Mesenchymal stem cell (in vitro differentiated cells and primary cell): ENCODE data around the gene NDUFS1.
"Not testable (repeated sequence)": the region's sequence is repeated elsewhere in the genome, so short reads cannot be mapped to it uniquely, and the experiment has no call there.

Source experiments
- DNase-seq: peaks from one replicate; pipeline ENCODE4 v3.0.0-alpha.2; 2013
- H2AFZ ChIP-seq: one replicate; pipeline ENCODE4 v1.6.1; 2013; ENCODE audit warnings: low read depth, mild to moderate bottlenecking, control low read depth, inconsistent platforms, low read length, moderate library complexity
- H2AK5ac ChIP-seq: 2 replicates; pipeline ENCODE4 v1.6.1; 2013; ENCODE audit warnings: low read length, moderate library complexity, mild to moderate bottlenecking, inconsistent platforms; ENCODE audit not compliant: severe bottlenecking
- H2BK120ac ChIP-seq: one replicate; pipeline ENCODE4 v1.6.1; 2013; ENCODE audit warnings: low read depth, mild to moderate bottlenecking, inconsistent platforms, low read length, moderate library complexity
- H2BK12ac ChIP-seq, 2 experiments: one replicate each; pipeline ENCODE4 v1.6.1; 2013; ENCODE audit warnings: inconsistent platforms in 2 of 2, low read length in 2 of 2, mild to moderate bottlenecking in 2 of 2, moderate library complexity in 2 of 2, control low read depth in 1 of 2
- H2BK15ac ChIP-seq: one replicate; pipeline ENCODE4 v1.6.1; 2013; ENCODE audit warnings: mild to moderate bottlenecking, low read depth, inconsistent platforms; ENCODE audit not compliant: poor library complexity, severe bottlenecking
- H2BK5ac ChIP-seq: 2 replicates; pipeline ENCODE4 v1.6.1; 2013; ENCODE audit warnings: low read depth, mild to moderate bottlenecking, low read length, control low read depth, inconsistent platforms; ENCODE audit not compliant: poor library complexity, severe bottlenecking
- H3K14ac ChIP-seq, 2 experiments: one replicate each; pipeline ENCODE4 v1.6.1; 2013; ENCODE audit warnings: inconsistent platforms in 2 of 2, low read length in 2 of 2, control low read depth in 1 of 2, mild to moderate bottlenecking in 1 of 2, moderate library complexity in 1 of 2
- H3K18ac ChIP-seq, 2 experiments: one replicate each; pipeline ENCODE4 v1.6.1; 2013; ENCODE audit warnings: inconsistent platforms in 2 of 2, low read length in 2 of 2, control low read depth in 1 of 2, low read depth in 1 of 2, mild to moderate bottlenecking in 1 of 2
- H3K23ac ChIP-seq, 2 experiments: one replicate each; pipeline ENCODE4 v1.6.1; 2013; ENCODE audit warnings: inconsistent platforms in 2 of 2, low read length in 2 of 2, mild to moderate bottlenecking in 2 of 2, moderate library complexity in 2 of 2, control low read depth in 1 of 2
- H3K27ac ChIP-seq: 2 replicates; pipeline ENCODE4 v1.5.1; 2013; ENCODE audit warnings: mild to moderate bottlenecking, moderate library complexity, low read length, control low read depth, inconsistent platforms; ENCODE audit not compliant: poor library complexity, severe bottlenecking
- H3K27me3 ChIP-seq, 2 experiments: 2 replicates each; pipeline versions ENCODE4 v1.6.1 to v1.7.0; 2013; ENCODE audit warnings: low read length in 2 of 2, mild to moderate bottlenecking in 2 of 2, moderate library complexity in 2 of 2, control low read depth in 1 of 2, inconsistent platforms in 1 of 2; ENCODE audit not compliant: control insufficient read depth in 1 of 2, insufficient read depth in 1 of 2
- H3K36me3 ChIP-seq, 2 experiments: 2 replicates each; pipeline versions ENCODE4 v1.6.1 to v1.7.0; 2013; ENCODE audit warnings: low read length in 2 of 2, control low read depth in 1 of 2, inconsistent platforms in 1 of 2, low read depth in 1 of 2, mild to moderate bottlenecking in 1 of 2; ENCODE audit not compliant: insufficient read depth in 2 of 2, control insufficient read depth in 1 of 2
- H3K4ac ChIP-seq, 2 experiments: one replicate each; pipeline ENCODE4 v1.6.1; 2013; ENCODE audit warnings: inconsistent platforms in 2 of 2, low read length in 2 of 2, mild to moderate bottlenecking in 2 of 2, moderate library complexity in 2 of 2, control low read depth in 1 of 2, low read depth in 1 of 2
- H3K4me1 ChIP-seq: 2 replicates; pipeline ENCODE4 v1.6.1; 2013; ENCODE audit warnings: low read depth, low read length, control low read depth; ENCODE audit not compliant: control insufficient read depth, insufficient read depth
- H3K4me2 ChIP-seq: 2 replicates; pipeline ENCODE4 v1.6.1; 2013; ENCODE audit warnings: low read length, mild to moderate bottlenecking, inconsistent platforms; ENCODE audit not compliant: poor library complexity, severe bottlenecking
- H3K4me3 ChIP-seq, 2 experiments: 2 replicates each; pipeline versions ENCODE4 v1.5.1 to v1.7.0; 2013; ENCODE audit warnings: low read length in 2 of 2, mild to moderate bottlenecking in 2 of 2, control low read depth in 1 of 2, low read depth in 1 of 2; ENCODE audit not compliant: insufficient read depth in 1 of 2
- H3K79me1 ChIP-seq: replicated peaks from 2 replicates; pipeline ENCODE4 v1.6.1; 2013; ENCODE audit warnings: mild to moderate bottlenecking, control low read depth, low read length, inconsistent platforms; ENCODE audit not compliant: poor library complexity, severe bottlenecking
- H3K9ac ChIP-seq: 2 replicates; pipeline ENCODE4 v1.7.0; 2013; ENCODE audit warnings: mild to moderate bottlenecking, low read length, moderate library complexity
- H3K9me3 ChIP-seq: 2 replicates; pipeline ENCODE4 v1.7.0; 2013; ENCODE audit warnings: mild to moderate bottlenecking, low read length; ENCODE audit not compliant: control insufficient read depth
- H4K8ac ChIP-seq: one replicate; pipeline ENCODE4 v1.6.1; 2013; ENCODE audit warnings: inconsistent platforms, mild to moderate bottlenecking, low read length, moderate library complexity
- H4K91ac ChIP-seq: one replicate; pipeline ENCODE4 v1.6.1; 2013; ENCODE audit warnings: mild to moderate bottlenecking, low read length, inconsistent platforms
- WGBS: methylation state at CpG from one replicate; pipeline ENCODE4 v1.1.7; 2013; ENCODE audit warnings: mixed read lengths; 5-methylcytosine and 5-hydroxymethylcytosine counted together

The NDUFS1 gene

GRCh38 chr2:206143451-206143850 lies 15.8 kb downstream of the NDUFS1 start:
- DNase-seq: no peak
- H3K9ac ChIP-seq: no peak overlapping the region
- H3K18ac ChIP-seq: no peak overlapping the region
- no peaks in the 10 kb centered on the region for H3K9me3 ChIP-seq
- 100% methylated on average over 3 of the region's 4 CpGs for WGBS
- H3K4me1 ChIP-seq: no peaks in the 10 kb centered on the region
- H3K23ac ChIP-seq: no peak overlapping the region
- H2AFZ ChIP-seq: no peak overlapping the region
- no peak overlapping the region for H3K14ac ChIP-seq
- no peak overlapping the region for H4K8ac ChIP-seq
- peaks cover 47 to 94% of the 10 kb centered on the region in 2 experiments for H3K36me3 ChIP-seq
- no peak overlapping the region for H3K4ac ChIP-seq
- H3K4me3 ChIP-seq: no peak overlapping the region
- no peak overlapping the region for H2BK15ac ChIP-seq
- no peak overlapping the region for H3K27ac ChIP-seq
- H2BK120ac ChIP-seq: no peak overlapping the region
- H3K79me1 ChIP-seq: peaks cover 21% of the 10 kb centered on the region
- H4K91ac ChIP-seq: no peak overlapping the region
- H2AK5ac ChIP-seq: no peak overlapping the region
- H3K4me2 ChIP-seq: no peak overlapping the region
- H2BK5ac ChIP-seq: no peak overlapping the region
- H3K27me3 ChIP-seq: no peaks in the 10 kb centered on the region
- H2BK12ac ChIP-seq: no peak overlapping the region

DNA sequence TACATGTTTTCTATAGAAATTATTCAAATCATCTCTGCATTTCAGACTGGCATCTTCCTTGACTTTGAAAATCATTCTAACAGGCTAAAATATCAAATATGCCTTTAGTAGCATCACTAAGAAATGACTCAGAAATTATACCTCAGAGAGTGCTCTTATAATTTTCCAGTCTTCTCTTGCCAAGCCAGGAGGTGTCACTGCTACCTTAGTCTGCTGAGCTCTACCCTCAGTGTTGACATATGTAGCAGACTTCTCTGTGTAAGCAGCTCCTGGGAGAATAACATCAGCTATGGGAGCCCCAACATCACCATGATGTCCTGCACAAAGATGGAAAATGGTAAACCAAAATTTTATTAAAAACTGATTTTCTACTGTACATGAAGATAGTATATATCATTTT lies 31.6 kb downstream of the NDUFS1 start:
- no peak overlapping the region for H3K4me2 ChIP-seq
- H3K18ac ChIP-seq: no peak overlapping the region
- H2AK5ac ChIP-seq: no peak overlapping the region
- H3K27ac ChIP-seq: no peak overlapping the region
- H3K9ac ChIP-seq: no peak overlapping the region
- H3K4me1 ChIP-seq: peaks cover 2% of the 10 kb centered on the region
- H2BK120ac ChIP-seq: no peak overlapping the region
- no peak overlapping the region for H3K4me3 ChIP-seq
- H2BK12ac ChIP-seq: no peak overlapping the region
- peaks cover 8% of the 10 kb centered on the region for H3K79me1 ChIP-seq
- no peak overlapping the region for H3K23ac ChIP-seq
- no peak overlapping the region for H4K8ac ChIP-seq
- H3K14ac ChIP-seq: no peak overlapping the region
- DNase-seq: no peak
- peaks cover 27 to 89% of the 10 kb centered on the region in 2 experiments for H3K36me3 ChIP-seq
- no peaks in the 10 kb centered on the region for H3K9me3 ChIP-seq
- H2BK5ac ChIP-seq: no peak overlapping the region
- H2AFZ ChIP-seq: no peak overlapping the region
- H4K91ac ChIP-seq: no peak overlapping the region
- H3K4ac ChIP-seq: no peak overlapping the region
- no peaks in the 10 kb centered on the region for H3K27me3 ChIP-seq
- no peak overlapping the region for H2BK15ac ChIP-seq

DNA sequence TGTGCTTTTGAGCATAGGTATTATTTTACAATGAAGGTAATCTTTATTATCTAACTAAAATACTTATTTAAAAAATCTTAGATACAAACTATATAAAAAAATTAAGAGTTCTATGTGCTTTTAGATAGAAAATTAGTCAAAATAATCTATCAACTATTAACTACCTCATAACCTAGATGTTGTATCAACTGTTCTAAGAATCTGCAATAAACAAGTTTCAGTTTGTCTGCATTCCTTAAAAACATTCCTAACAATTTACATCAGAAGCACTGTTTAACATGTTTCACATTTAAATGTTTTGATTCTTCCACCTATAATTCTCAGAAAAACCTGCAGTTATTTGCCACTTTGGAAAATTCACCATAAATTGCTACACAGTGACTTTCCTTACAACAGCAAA lies 33.3 kb downstream of the NDUFS1 start:
- Histone ChIP-seq H2AFZ (no peak overlapping the region), H4K91ac (no peak overlapping the region), H4K8ac (no peak overlapping the region), H3K14ac (no peak overlapping the region), H3K9me3 (no peaks in the 10 kb centered on the region), H3K27ac (peak overlapping the region; percentile 72), H3K23ac (no peak overlapping the region), H3K4me3 (no peak overlapping the region), H3K4me1 (peaks cover 2% of the 10 kb centered on the region), H2BK15ac (no peak overlapping the region), H2AK5ac (no peak overlapping the region), H3K79me1 (peaks cover 6% of the 10 kb centered on the region), H2BK5ac (no peak overlapping the region), H3K27me3 (no peaks in the 10 kb centered on the region), H3K36me3 (peaks cover 27 to 91% of the 10 kb centered on the region in 2 experiments), H3K4ac (no peak overlapping the region), H2BK120ac (no peak overlapping the region), H3K9ac (no peak overlapping the region), H2BK12ac (no peak overlapping the region), H3K18ac (no peak overlapping the region), H3K4me2 (no peak overlapping the region)
- no peak for DNase-seq

GRCh38 chr2:206122569-206122968 lies 36.7 kb downstream of the NDUFS1 start:
- H2AK5ac ChIP-seq: not testable (repeated sequence)

More at GRCh38 chr2:206122569-206122968, 36.7 kb downstream of the NDUFS1 start:
- H3K36me3 ChIP-seq: peaks cover 23 to 88% of the 10 kb centered on the region in 2 experiments
- H4K8ac ChIP-seq, H3K23ac ChIP-seq, H3K9ac ChIP-seq, H2BK15ac ChIP-seq, H2BK120ac ChIP-seq, H3K18ac ChIP-seq, H3K4me3 ChIP-seq, H4K91ac ChIP-seq, H2BK5ac ChIP-seq, H3K27ac ChIP-seq, H2BK12ac ChIP-seq, H3K4me2 ChIP-seq, H3K4me1 ChIP-seq, H3K14ac ChIP-seq, H2AFZ ChIP-seq, DNase-seq, H3K79me1 ChIP-seq, H3K9me3 ChIP-seq, H3K27me3 ChIP-seq, H3K4ac ChIP-seq: not testable (repeated sequence)
- WGBS: 100% methylated on average over 2 of the region's 3 CpGs
